ENCODE results near the gene SELENOV.

DNA sequence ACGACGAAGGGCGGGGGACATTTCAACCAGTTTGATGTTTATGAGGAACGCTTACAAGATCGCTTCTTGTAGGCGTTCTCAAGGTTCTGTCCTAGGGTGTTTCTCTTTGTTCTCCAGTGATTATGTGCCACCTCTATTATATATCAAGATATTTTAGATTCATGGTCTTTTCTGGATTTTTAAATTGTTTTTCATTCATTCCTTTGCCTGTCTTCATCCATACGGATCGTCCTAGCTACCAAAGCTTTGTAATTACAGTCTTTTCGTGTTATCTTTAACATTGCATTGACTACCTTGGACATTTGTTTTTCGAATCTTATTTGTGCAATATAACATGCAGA, 25.4 kb downstream of the SELENOV start:
- no peak for TF ChIP-seq EZH2 (IDR thresholded peaks at IDR 0.05; ENCODE audit: insufficient read depth, low read length)
- TF ChIP-seq, protein P1, sequence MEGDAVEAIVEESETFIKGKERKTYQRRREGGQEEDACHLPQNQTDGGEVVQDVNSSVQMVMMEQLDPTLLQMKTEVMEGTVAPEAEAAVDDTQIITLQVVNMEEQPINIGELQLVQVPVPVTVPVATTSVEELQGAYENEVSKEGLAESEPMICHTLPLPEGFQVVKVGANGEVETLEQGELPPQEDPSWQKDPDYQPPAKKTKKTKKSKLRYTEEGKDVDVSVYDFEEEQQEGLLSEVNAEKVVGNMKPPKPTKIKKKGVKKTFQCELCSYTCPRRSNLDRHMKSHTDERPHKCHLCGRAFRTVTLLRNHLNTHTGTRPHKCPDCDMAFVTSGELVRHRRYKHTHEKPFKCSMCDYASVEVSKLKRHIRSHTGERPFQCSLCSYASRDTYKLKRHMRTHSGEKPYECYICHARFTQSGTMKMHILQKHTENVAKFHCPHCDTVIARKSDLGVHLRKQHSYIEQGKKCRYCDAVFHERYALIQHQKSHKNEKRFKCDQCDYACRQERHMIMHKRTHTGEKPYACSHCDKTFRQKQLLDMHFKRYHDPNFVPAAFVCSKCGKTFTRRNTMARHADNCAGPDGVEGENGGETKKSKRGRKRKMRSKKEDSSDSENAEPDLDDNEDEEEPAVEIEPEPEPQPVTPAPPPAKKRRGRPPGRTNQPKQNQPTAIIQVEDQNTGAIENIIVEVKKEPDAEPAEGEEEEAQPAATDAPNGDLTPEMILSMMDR (IDR thresholded peaks at IDR 0.05; ENCODE audit: insufficient read depth, low read depth, low read length) = no peak

All from astrocyte (in vitro differentiated cells and primary cell).